AML-193 (cell line): ENCODE measurements around the gene TXNDC8.
"Not testable (repeated sequence)": the region's sequence is repeated elsewhere in the genome, so short reads cannot be mapped to it uniquely, and the experiment has no call there.

Source experiments
- DNase-seq, 2 experiments: peaks; one replicate each; lab custom pipeline; 2025; lab: John Stamatoyannopoulos, UW

TXNDC8 gene

GRCh38 chr9:110327716-110328115, 9.9 kb downstream of the TXNDC8 start:
- no peak for DNase-seq

- no peak for DNase-seq
Observed at GRCh38 chr9:110323818-110324217, 13.8 kb downstream of the TXNDC8 start.

- no peak for DNase-seq
Observed at GRCh38 chr9:110320651-110321445, 16.8 kb downstream of the TXNDC8 start.

- DNase-seq = no peak
Observed at GRCh38 chr9:110319781-110320492, 17.7 kb downstream of the TXNDC8 start.

GRCh38 chr9:110317911-110318310, 19.8 kb downstream of the TXNDC8 start:
- peak; percentile 42 to 49 for DNase-seq

GRCh38 chr9:110316261-110317075, 21.2 kb downstream of the TXNDC8 start:
- peak; percentile 45 to 48 for DNase-seq

- not testable (repeated sequence) for DNase-seq
Observed at GRCh38 chr9:110311978-110312377, 25.7 kb downstream of the TXNDC8 start.

- DNase-seq = no peak
Observed at GRCh38 chr9:110309681-110310080, 28.0 kb downstream of the TXNDC8 start.

- no peak for DNase-seq
Observed at GRCh38 chr9:110308633-110309038, 29.0 kb downstream of the TXNDC8 start.

GRCh38 chr9:110307191-110307590, 30.5 kb downstream of the TXNDC8 start:
- DNase-seq = no peak

- DNase-seq = peak; percentile 82 to 83
Observed at GRCh38 chr9:110303133-110303532, 34.5 kb downstream of the TXNDC8 start.

GRCh38 chr9:110298043-110298605, 39.5 kb downstream of the TXNDC8 start:
- no peak for DNase-seq

GRCh38 chr9:110293248-110293647, 44.4 kb downstream of the TXNDC8 start:
- no peak for DNase-seq

GRCh38 chr9:110291921-110292557, 45.6 kb downstream of the TXNDC8 start:
- DNase-seq = no peak

GRCh38 chr9:110290001-110290400, 47.7 kb downstream of the TXNDC8 start:
- DNase-seq = no peak

GRCh38 chr9:110288503-110288902, 49.2 kb downstream of the TXNDC8 start:
- no peak for DNase-seq

- DNase-seq = no peak
Observed at GRCh38 chr9:110287289-110287680, 50.4 kb downstream of the TXNDC8 start.

- DNase-seq = no peak
Observed at GRCh38 chr9:110284211-110284844, 53.3 kb downstream of the TXNDC8 start.

GRCh38 chr9:110283751-110284150, 53.9 kb downstream of the TXNDC8 start:
- DNase-seq = no peak

GRCh38 chr9:110282739-110283081, 55.0 kb downstream of the TXNDC8 start:
- DNase-seq = no peak

GRCh38 chr9:110282018-110282738, 55.5 kb downstream of the TXNDC8 start:
- no peak for DNase-seq
